A549 treated with dexamethasone at 1 μM for 4 hours (cell line): Measurements from ENCODE around the gene UQCR11. TPM values are rescaled to one million over a fixed set of nuclear protein-coding genes. Genes with fewer than 3 reads are reported as not detected.

Experiments used
- total RNA-seq: library from RNA; stranded (reverse); fragments of 200-300 nt; extraction: Qiagen RNA extraction; gene quantifications from 5 replicates; pipeline ENCODE4 v1.2.3, GENCODE V29; 2022

UQCR11 gene
- 110 to 133 TPM (median 114 TPM) in 5 replicates for total RNA-seq

GRCh38 chr19:1605236-1606137 lies at the start of gene UQCR11:
UQCR11 (minus strand) TSS chr19:1605462; CDS start chr19:1605409, 53 bp downstream.

GRCh38 chr19:1652471-1653299 lies 47.4 kb upstream of the UQCR11 start, which contains the start of gene TCF3:
TCF3 (minus strand) TSS chr19:1652615; CDS start chr19:1650248, 2,367 bp downstream.

DNA sequence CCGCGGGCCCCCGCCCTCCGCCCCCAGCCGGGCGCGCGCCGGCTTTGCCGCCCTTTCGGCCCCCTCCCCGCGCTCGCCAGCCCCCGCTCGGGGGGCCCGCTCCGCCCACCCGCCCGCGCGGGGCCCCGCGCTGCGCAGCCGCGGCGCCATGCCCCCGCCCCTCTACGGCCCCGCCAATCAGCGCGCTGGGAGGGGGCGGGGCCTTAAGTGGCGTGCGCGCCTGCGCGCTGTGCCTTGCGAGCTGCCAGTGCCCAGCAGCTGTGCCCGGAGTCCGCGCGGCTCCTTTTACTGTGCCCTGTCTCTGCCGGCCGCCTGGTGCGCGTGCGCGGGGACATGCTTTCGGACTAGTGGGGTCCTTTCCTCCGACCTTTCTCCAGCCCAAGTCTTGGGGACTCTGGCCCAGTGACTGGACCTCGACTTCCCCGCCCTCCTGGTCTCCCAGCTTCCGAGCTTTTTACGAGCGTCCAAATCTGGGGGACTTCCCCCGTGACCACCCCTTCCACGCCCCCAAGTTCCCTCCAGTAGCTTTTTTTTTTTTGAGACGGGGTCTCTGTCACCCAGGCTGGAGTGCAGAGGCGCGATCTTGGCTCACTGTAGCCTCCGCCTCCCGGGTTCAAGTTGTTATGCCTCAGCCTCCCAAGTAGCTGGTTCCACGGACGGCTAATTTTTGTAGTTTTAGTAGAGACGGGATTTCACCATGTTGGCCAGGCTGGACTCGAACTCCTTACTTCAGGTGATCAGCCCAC lies 12.3 kb downstream of the UQCR11 start, which contains the start of gene MBD3:
Gene MBD3 (minus strand): TSS at position 111 of the 746 bp plus-strand sequence. CDS start 234 bp downstream, outside the sequence.

GRCh38 chr19:1568320-1569019 lies 36.8 kb downstream of the UQCR11 start, which contains the start of gene MEX3D:
MEX3D (minus strand) TSS chr19:1568325; CDS start chr19:1568058, 267 bp downstream.

Other genes starting within 250 kb of the UQCR11 start
- gene NDUFS7, start 221.6 kb downstream of the UQCR11 start, total RNA-seq = 65.2 to 75.4 TPM (median 72.9 TPM) in 5 replicates
- 25.9 to 45.1 TPM (median 41.6 TPM) in 5 replicates for gene GAMT, start 203.9 kb downstream of the UQCR11 start, total RNA-seq
- gene DAZAP1, start 197.9 kb downstream of the UQCR11 start, total RNA-seq = 79.5 to 119 TPM (median 110 TPM) in 5 replicates
- gene RPS15, start 167.1 kb downstream of the UQCR11 start, total RNA-seq = 1,548 to 1,857 TPM (median 1,670 TPM) in 5 replicates
- gene APC2, start 155.3 kb downstream of the UQCR11 start, total RNA-seq = 0.87 to 1.9 TPM (median 1.6 TPM) in 5 replicates
- 8.7 to 17.7 TPM (median 16.1 TPM) in 5 replicates for gene C19orf25, start 126.2 kb downstream of the UQCR11 start, total RNA-seq
- 0.38 to 1.2 TPM (median 0.78 TPM) in 5 replicates for gene PCSK4, start 115.1 kb downstream of the UQCR11 start, total RNA-seq
- 4.1 to 6.0 TPM (median 5.6 TPM) in 5 replicates for gene REEP6, start 114.3 kb downstream of the UQCR11 start, total RNA-seq
- 2.4 to 4.9 TPM (median 3.0 TPM) in 5 replicates for gene ADAMTSL5, start 92.4 kb downstream of the UQCR11 start, total RNA-seq
- not detected in 5 replicates for gene PLK5, start 81.4 kb downstream of the UQCR11 start, total RNA-seq
- 6.6 to 13.6 TPM (median 9.9 TPM) in 5 replicates for gene MEX3D, start 37.1 kb downstream of the UQCR11 start, total RNA-seq
- 28.2 to 52.9 TPM (median 48.4 TPM) in 5 replicates for gene MBD3, start 12.6 kb downstream of the UQCR11 start, total RNA-seq
- gene TCF3, start 47.2 kb upstream of the UQCR11 start, total RNA-seq = 49.9 to 74.5 TPM (median 66.2 TPM) in 5 replicates
- gene ONECUT3, start 148.0 kb upstream of the UQCR11 start, total RNA-seq = 0.01 TPM in 2 of 5 replicates, not detected in the others
- 1.4 to 3.6 TPM (median 3.3 TPM) in 5 replicates for gene ATP8B3, start 206.8 kb upstream of the UQCR11 start, total RNA-seq
- 14.9 to 23.9 TPM (median 21.1 TPM) in 5 replicates for gene REXO1, start 243.0 kb upstream of the UQCR11 start, total RNA-seq